ENCODE results near the gene GGCX. TPM values are rescaled to one million over a fixed set of nuclear protein-coding genes. Genes with fewer than 3 reads are reported as not detected.
"Not testable (repeated sequence)": the region's sequence is repeated elsewhere in the genome, so short reads cannot be mapped to it uniquely, and the experiment has no call there.

GGCX gene
- total RNA-seq, 4 donors from 2014 or later, result 15.8 to 37.1 (median 25.8) TPM

GRCh38 chr2:85596026-85596333 is 34.7 kb upstream of the GGCX start:
- WGBS, 2 donors, result 0 to 1% methylated on average over 10 of the region's 10 CpGs
- intact Hi-C loops (cut with DNase I; ENCODE audit: low total_unique reads), result no loop called here
- H3K4me3 ChIP-seq (ENCODE audit: low read depth, poor library complexity, severe bottlenecking), result peak overlapping the region; percentile 81
- no peak for DNase-seq (ENCODE audit: low spot score in 2 of 2)
- TF ChIP-seq POLR2A (IDR thresholded peaks at IDR 0.05) (no peak), CTCF (IDR thresholded peaks at IDR 0.05) (no peak)

- H3K4me3 ChIP-seq (ENCODE audit: low read depth, poor library complexity, severe bottlenecking), result peak within 1 kb of the TSS; percentile 81
- 0 to 1% methylated on average over 41 to 47 of the region's 47 CpGs for WGBS, 2 donors
- peak; percentile 99 for DNase-seq (ENCODE audit: low spot score in 2 of 2)
- intact Hi-C loops (cut with DNase I; ENCODE audit: low total_unique reads), result no loop called here
- TF ChIP-seq CTCF (IDR thresholded peaks at IDR 0.05) (no peak), POLR2A (IDR thresholded peaks at IDR 0.05) (peak in 1 of 2 donors; percentile 43)
These were observed 34.2 kb upstream of the GGCX start, which contains the start of gene RNF181 for GRCh38 chr2:85595301-85596025. TSS of gene RNF181 (plus strand) at chr2:85595745. CDS start at chr2:85595764, 19 bp downstream.

- no peak for TF ChIP-seq CTCF (IDR thresholded peaks at IDR 0.05)
- 18% methylated on average over 13 of the region's 13 CpGs for WGBS, 2 donors
- H3K4me3 ChIP-seq (ENCODE audit: low read depth, poor library complexity, severe bottlenecking), result peak overlapping the region; percentile 27
- no peak for DNase-seq (ENCODE audit: low spot score in 2 of 2)
- intact Hi-C loops (cut with DNase I; ENCODE audit: low total_unique reads), result no loop called here
These were observed 33.5 kb upstream of the GGCX start for GRCh38 chr2:85594715-85595300.

- intact Hi-C loops (cut with DNase I; ENCODE audit: low total_unique reads), result no loop called here
- TF ChIP-seq CTCF (IDR thresholded peaks at IDR 0.05) (no peak), POLR2A (IDR thresholded peaks at IDR 0.05) (no peak)
- DNase-seq (ENCODE audit: low spot score in 2 of 2), result no peak
- WGBS, 2 donors, result 52 to 64% methylated on average over 3 of the region's 3 CpGs
- H3K4me3 ChIP-seq (ENCODE audit: low read depth, poor library complexity, severe bottlenecking), result no peak overlapping the region
These were observed 31.7 kb upstream of the GGCX start for GRCh38 chr2:85593023-85593422.

- H3K4me3 ChIP-seq (ENCODE audit: low read depth, poor library complexity, severe bottlenecking); intact Hi-C loops (cut with DNase I; ENCODE audit: low total_unique reads); DNase-seq (ENCODE audit: low spot score in 2 of 2): not testable (repeated sequence)
- WGBS, 2 donors, result 90 to 93% methylated on average over 9 of the region's 9 CpGs
These were observed 31.0 kb upstream of the GGCX start for GRCh38 chr2:85592299-85592698.

GRCh38 chr2:85591563-85591962 is 30.3 kb upstream of the GGCX start:
- TF ChIP-seq POLR2A (IDR thresholded peaks at IDR 0.05), result no peak
- no peak for TF ChIP-seq CTCF (IDR thresholded peaks at IDR 0.05)
- WGBS, 2 donors, result 81 to 84% methylated on average over 12 of the region's 12 CpGs
- no peak for DNase-seq (ENCODE audit: low spot score in 2 of 2)
- no peak overlapping the region for H3K4me3 ChIP-seq (ENCODE audit: low read depth, poor library complexity, severe bottlenecking)
- intact Hi-C loops (cut with DNase I; ENCODE audit: low total_unique reads), result no loop called here
